Measurements from ENCODE around the gene NUMA1.

NUMA1 gene

GRCh38 chr11:71963468-71963867 lies 116.9 kb downstream of the NUMA1 start:
- no peak overlapping the region for H3K4me3 ChIP-seq (replicated peaks; ENCODE audit: low read depth, low read length)
- no peak for DNase-seq (ENCODE audit: extremely low read depth, low read depth)
- TF ChIP-seq CTCF (IDR thresholded peaks at IDR 0.05; ENCODE audit: low read depth, low read length, missing control alignments) = no peak

GRCh38 chr11:71962428-71963038 lies 117.8 kb downstream of the NUMA1 start:
- no peak for TF ChIP-seq CTCF (IDR thresholded peaks at IDR 0.05; ENCODE audit: low read depth, low read length, missing control alignments)
- H3K4me3 ChIP-seq (replicated peaks; ENCODE audit: low read depth, low read length) = no peak overlapping the region
- DNase-seq (ENCODE audit: extremely low read depth, low read depth) = no peak

GRCh38 chr11:71955898-71956456 lies 124.4 kb downstream of the NUMA1 start:
- no peak for DNase-seq (ENCODE audit: extremely low read depth, low read depth)
- no peak overlapping the region for H3K4me3 ChIP-seq (replicated peaks; ENCODE audit: low read depth, low read length)
- TF ChIP-seq CTCF (IDR thresholded peaks at IDR 0.05; ENCODE audit: low read depth, low read length, missing control alignments) = no peak

Data from HFF-Myc (cell line).